Gastrocnemius medialis (tissue), 4 donors: ENCODE measurements around the gene NFATC3.

Experiments used
- CTCF ChIP-seq, 5 experiments: fragments of 450-650 bp in 3 of 5; fragments of 200-600 bp in 2 of 5; sonication (generic) in 2 of 5; IDR thresholded peaks in 4 of 5; conservative IDR thresholded peaks in 1 of 5; 1 replicate in 4 of 5; 2 replicates in 1 of 5; pipeline ENCODE4 v1.5.1; 2016 to 2019; ENCODE audit warnings: antibody characterized with exemption in 5 of 5, mild to moderate bottlenecking in 3 of 5, moderate library complexity in 3 of 5
- POLR2A ChIP-seq, 2 donors: fragments of 450-650 bp; IDR thresholded peaks; one replicate each; pipeline ENCODE4 v1.6.1; 2017; ENCODE audit warnings: antibody characterized with exemption in 2 of 2, mild to moderate bottlenecking in 2 of 2, moderate library complexity in 2 of 2

GRCh38 chr16:68146585-68146984 lies 61.4 kb downstream of the NFATC3 start:
- TF ChIP-seq CTCF (IDR thresholded peaks at IDR 0.05 in 4 of 5, conservative IDR thresholded peaks at IDR 0.05 in 1 of 5) (no peak), POLR2A (IDR thresholded peaks at IDR 0.05) (no peak)
